Nasal cavity respiratory epithelium epithelial cell of viscerocranial mucosa (primary cell): ENCODE measurements around the gene BLOC1S5. TPM values are rescaled to one million over a fixed set of nuclear protein-coding genes. Genes with fewer than 3 reads are reported as not detected.

Source experiments
- total RNA-seq: library from RNA; depleted of rRNA; stranded (reverse); fragments of >200 nt; gene quantifications from 2 replicates; pipeline ENCODE4 v1.2.3, GENCODE V29; 2014

The BLOC1S5 gene
- 13.8 and 14.0 TPM in 2 replicates for total RNA-seq

DNA sequence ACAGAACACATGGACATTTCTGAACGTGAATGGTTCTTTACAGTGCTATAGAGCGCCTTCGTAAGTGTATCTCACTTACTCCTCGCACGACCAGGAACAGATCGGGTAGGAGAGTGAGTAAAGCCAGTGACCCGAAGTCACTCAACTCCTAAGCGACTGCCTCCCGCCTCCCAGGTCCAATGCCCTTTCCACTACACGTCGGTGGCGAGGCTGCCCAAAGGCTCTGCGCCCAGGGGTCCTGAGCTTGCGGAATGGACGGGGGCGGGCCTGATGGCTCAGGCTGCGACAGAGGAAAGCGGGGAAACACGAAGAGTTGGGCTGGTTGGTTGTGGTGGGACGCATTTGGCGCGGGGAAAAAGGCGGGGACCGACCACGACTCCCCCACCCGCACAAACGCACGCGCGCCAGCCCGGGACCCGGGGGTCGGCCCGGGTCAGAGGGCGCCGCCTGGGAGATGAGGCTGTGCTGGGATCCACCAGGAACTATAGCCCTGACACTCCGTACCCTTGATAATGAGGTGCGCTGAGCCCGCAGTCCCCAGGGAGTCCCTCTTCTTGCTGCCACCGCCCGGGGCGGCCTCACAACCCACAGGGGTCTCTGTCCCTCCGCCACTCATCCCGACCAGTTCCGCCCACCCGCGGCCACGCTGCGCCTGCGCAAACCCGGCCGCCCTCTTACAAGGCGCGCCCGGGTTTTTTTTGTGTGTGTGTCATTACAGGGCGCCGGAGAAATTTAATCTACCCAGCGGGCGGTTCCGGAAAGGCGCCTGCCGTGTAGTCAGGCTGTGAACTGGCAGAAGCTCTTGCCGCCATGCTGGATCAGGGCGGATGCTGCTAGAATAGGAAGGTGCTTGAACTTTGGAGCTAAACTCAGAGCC is at the start of gene BLOC1S5:
BLOC1S5 (minus strand) TSS at position 629 of the 877 bp plus-strand sequence; CDS start at position 616, 13 bp downstream.

GRCh38 chr6:8102122-8102958 is 38.2 kb upstream of the BLOC1S5 start, which contains the start of gene EEF1E1:
EEF1E1 (minus strand) TSS chr6:8102548; CDS start chr6:8102521, 27 bp downstream.

Other genes starting within 250 kb of the BLOC1S5 start
- 230 and 417 TPM in 2 replicates for gene TXNDC5, start 153.6 kb downstream of the BLOC1S5 start, total RNA-seq
- 41.9 and 61.9 TPM in 2 replicates for gene EEF1E1, start 38.2 kb upstream of the BLOC1S5 start, total RNA-seq